Middle frontal gyrus (tissue), 1 donor: Measurements from ENCODE around the gene PSEN2.

ENCODE experiments used
- DNase-seq: peaks from one replicate; pipeline ENCODE4 v3.0.0-alpha.2; 2015; ENCODE audit warnings: low spot score; ENCODE audit errors: extremely low spot score

PSEN2 gene

DNA sequence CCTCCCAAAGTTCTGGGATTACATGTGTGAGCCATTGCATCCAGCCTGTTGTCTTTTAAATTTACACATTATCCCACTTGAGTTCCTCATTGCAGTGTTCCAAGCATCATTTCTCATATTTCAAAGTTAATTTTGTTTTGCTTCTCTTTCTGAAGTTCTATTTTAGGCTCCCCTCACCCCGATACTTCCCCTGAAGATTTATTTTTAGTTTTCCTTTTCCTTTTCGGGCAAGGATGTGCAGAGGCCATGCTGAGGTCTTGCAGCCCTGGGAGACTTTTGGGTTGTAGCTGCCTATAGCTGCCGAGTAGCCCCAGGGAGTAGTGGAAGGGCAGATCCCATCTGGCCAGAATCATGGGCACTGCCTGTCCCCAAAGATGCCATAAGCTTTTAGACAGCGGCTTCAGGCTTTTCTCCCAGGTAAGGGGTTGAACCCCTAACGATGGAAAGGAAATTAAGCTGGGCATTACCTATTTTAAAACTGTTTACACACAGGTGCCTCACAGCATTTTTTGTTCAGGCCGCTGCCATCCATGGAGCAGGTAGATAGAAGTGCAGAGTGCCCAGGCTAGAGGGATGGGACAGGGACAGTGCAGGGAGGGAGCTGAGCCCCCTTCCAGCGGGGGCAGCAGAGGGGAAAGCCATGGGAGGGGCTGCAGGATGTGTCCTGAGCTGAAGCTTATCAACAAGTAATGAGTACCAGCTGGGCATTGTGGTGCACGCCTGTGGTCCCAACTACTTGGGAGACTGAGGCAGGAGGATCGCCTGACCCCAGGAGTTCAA lies 15.9 kb downstream of the PSEN2 start:
- no peak for DNase-seq

DNA sequence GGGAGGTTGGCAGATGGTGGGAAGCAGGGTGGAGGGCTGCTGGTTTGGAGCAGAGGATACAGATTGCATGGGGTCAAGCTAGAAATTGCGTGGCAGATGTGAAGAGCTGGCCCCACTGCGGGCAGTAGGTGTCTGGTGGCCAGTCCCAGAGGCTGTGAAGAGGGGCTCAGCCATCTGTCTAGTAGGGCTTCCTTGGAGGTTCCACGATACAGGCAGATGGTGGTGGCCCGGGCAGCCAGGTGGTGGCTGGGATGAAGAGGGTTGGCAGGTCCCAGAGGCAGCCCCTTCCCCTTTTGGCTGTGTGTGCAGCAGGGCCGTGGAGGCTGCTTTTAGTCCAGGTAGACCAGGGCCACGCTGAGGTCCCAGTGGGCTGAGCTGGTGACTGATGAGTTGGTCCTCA lies 16.6 kb downstream of the PSEN2 start:
- no peak for DNase-seq

DNA sequence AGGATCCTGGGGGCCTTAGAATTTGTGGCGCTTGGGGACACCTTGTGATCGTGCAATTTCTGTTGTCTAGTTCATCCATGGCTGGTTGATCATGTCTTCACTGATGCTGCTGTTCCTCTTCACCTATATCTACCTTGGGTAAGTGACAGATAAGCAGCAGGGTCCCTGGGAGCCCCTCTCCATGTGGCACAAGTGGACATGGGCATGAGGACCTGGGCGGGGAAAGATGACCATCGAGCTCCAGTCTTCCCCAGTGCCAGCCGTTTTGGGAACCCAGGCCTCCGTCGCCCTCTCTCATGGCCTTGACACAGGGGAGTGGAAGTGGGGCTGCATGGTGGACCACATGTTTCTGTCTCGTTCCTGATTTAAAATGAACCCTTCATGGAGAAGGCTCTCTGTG lies 17.6 kb downstream of the PSEN2 start:
- DNase-seq = no peak

DNA sequence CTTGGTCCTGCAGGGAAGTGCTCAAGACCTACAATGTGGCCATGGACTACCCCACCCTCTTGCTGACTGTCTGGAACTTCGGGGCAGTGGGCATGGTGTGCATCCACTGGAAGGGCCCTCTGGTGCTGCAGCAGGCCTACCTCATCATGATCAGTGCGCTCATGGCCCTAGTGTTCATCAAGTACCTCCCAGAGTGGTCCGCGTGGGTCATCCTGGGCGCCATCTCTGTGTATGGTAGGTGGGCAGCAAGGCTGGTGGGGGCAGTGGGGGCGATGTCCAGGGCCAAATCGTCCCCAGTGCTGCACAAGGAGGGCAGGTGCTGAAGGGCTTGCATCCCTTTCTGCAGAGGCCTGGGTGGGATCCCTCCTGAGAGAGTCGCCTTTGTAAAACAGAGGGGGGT lies 18.4 kb downstream of the PSEN2 start:
- DNase-seq = no peak

DNA sequence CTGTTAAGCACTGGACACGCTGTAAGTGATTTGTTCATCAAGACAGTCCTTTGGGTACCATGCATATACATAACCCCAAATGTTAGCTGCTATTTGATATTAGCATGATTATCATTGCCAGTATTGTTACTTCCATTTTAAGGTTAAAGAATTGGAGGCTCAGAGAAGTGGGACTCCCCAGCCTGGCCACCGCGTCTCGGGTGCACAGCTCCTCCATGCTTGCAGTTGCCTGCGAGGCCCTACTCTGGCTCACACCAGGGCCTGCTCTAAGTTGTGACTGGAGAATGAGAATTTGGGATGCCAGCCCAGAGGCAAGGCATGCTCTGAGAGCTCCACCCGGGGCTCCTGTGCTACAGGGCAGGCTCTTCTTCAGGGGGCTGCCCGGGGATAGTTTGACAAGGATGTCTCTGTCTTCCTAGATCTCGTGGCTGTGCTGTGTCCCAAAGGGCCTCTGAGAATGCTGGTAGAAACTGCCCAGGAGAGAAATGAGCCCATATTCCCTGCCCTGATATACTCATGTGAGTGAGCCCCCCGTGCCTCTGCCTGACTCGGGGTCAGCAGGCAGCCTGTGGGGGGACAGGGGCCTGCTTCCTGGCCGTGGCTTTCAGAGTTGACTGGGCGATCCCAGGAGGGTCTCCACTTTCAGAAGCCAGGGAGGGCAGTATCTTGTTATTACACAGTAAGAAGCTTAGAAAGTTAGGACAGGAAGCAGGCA lies 19.4 kb downstream of the PSEN2 start:
- DNase-seq = no peak

DNA sequence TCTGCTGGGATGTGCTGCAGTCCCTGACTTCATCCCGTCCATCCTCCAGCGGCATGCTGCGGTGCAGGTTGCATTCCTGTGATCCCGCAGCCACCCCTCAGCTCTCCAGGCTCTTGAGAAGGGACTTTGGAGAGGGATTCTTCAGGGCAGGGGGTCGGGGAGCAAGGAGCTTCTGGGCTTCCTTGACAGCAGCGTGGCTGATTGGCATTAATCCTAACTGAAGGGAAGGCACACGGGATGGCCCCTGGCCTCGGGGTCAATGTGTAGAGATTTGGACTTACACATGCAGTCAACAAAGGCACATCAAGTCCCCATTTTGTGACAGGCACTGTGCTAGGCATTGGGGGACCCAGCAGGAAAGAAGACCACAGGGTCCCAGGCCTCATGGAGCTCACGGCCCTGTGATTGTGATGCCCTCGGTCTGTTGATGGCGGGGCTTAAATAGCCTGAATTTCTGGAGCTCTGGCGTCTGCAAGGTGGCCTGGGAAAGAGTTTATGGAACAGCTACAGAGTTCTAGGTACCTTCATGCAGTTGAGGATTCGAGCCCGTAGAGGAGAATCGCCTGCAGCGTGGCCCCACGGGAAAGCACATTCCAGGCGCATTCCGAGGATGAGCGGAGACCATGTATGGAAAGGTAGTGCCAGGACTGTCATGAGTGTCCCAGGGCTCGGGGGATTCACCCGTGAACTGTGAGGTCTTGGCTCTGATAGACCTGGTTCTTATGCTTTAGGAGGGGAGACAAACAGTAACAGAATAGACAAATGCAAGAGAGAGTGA lies 20.1 kb downstream of the PSEN2 start:
- no peak for DNase-seq

DNA sequence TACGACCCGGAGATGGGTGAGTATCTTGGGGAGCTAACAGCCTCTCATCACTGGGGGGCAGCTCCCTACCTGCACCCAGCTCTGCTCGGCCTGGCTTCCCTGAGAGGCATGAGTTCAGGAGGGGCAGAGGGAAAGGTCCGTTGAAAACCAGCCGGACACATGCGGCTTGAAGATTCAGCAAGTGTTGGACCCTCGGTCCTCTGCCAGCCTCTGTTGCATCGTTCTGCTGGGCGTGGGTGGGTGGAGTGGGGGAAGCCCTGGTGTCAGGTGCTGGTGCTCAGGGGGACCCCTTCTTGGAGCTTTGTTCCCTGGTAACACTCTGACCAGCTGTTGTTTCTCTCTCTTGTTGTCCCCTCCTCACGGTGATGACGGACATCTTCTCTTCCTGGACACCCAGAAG lies 20.9 kb downstream of the PSEN2 start:
- no peak for DNase-seq

DNA sequence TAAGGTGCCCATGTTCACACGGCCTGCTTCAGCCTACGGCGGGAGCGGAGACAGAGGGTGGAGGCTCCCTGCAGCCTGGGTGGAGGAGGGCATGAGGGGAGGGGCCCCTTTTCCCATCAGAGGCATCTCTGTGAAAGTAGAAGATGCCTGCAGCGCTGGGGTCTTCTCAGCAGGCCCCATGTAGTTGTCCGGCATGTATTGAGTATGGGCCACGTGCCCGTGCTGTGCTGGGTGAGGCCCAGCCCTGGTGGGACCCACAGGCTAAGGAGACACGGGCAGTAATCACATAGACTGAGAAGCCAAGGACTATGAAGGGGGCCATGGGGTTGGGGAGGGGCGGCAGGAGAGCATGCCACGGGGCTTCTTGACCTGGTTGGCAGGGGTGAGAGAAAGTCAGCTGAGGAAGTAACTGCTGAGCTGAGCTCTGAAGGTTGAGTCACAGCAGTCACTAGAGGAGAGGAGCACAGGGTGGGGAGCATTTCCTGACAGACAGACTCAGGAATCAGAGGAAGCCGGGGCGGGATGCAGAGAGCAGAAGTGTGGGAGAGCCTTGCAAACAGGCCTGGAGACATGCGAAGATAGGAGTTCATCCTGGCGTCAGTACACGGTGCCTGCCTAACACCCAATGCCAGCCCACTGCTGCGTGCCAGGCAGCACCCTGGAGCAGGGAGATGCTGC lies 21.6 kb downstream of the PSEN2 start:
- DNase-seq = no peak

DNA sequence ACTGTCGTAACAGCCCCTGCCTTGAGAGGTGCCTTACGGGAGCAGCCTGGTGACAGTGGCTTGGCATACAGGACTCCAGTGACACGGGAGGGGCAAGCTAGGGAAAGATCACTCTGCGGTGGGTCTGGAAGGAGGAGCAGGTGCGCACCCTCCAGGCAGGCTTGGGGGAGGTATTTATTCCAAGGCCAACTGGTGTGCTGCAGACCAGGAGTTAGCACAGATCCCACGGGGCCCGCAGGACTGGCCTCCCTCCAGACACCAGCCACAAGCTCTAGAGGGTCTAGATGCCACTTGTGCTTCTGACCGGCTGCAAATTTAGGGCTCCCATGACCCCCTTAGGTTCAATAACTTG lies 22.1 kb downstream of the PSEN2 start:
- no peak for DNase-seq

DNA sequence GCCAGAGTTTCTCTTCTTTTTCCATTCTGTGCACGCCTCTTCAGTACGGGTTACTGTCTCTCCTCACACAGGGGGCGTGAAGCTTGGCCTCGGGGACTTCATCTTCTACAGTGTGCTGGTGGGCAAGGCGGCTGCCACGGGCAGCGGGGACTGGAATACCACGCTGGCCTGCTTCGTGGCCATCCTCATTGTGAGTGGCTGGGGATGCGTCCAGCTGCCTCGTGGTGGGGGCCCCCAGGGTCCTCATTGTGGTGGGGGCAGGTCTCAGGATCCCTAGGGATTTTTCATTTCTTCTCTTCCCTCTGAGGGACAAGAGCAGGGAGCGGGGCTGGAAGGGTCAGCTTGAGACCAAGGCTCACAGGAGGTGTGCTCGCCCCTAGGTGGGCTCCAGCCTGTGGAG lies 23.5 kb downstream of the PSEN2 start:
- DNase-seq = no peak

DNA sequence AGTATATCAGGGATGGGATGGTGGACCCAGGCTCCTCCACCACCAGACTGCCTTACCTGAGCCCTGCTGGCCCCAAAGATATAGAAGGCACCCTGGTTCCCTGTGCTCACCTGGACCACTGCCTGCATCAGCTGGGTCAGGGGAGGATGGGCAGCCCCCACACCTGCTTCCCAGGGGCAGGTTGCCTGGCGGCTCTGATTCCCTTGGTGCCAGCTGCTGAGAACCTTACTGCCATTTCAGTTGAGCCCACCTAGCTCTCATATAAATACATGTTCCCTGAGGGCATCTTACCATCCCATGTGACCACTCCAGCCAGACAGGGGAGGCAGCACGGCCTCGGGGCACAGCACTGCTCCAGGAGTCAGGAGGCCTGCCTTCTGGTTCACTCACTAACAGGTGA lies 24.4 kb downstream of the PSEN2 start:
- DNase-seq = no peak

DNA sequence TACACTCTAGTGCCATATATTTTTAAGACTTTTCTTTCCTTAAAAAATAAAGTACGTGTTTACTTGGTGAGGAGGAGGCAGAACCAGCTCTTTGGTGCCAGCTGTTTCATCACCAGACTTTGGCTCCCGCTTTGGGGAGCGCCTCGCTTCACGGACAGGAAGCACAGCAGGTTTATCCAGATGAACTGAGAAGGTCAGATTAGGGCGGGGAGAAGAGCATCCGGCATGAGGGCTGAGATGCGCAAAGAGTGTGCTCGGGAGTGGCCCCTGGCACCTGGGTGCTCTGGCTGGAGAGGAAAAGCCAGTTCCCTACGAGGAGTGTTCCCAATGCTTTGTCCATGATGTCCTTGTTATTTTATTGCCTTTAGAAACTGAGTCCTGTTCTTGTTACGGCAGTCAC lies 25.2 kb downstream of the PSEN2 start:
- no peak for DNase-seq

DNA sequence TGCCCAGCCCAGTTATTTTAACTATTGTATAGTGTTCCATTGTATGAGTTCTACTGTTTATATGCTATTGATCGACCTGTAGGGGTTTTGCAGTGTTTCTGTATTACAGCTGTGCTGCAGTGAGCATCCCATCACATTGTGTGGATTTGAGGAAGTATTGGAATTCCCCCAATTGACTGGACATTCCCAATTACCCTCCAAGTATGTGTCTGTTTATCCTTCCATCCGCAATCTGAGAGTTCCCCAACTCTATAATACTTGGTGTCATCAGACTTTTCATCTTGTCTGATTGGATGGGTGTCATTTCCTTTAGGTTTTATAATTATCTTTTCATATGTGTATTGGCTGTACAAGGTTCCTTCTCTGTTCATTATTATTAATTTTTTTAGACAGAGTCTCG lies 27.8 kb downstream of the PSEN2 start:
- no peak for DNase-seq

DNA sequence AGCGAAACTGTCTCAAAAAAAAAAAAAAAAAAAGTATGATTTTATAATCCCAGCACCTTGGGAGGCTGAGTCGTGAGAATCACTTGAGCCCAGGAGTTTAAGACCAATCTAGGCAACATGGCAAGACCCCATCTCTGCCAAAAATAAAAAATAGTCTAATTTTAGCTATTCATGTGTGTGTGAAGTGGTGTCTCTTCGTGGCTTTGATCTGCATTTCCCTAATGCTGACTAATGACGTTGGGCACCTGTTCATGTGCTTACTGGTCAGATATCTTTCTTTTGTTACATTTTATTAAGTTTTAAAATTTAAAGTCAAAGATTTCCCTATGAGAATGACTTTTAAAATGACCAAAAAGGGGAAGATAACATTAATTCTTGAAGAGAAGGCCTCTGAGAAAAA lies 31.0 kb downstream of the PSEN2 start:
- no peak for DNase-seq

DNA sequence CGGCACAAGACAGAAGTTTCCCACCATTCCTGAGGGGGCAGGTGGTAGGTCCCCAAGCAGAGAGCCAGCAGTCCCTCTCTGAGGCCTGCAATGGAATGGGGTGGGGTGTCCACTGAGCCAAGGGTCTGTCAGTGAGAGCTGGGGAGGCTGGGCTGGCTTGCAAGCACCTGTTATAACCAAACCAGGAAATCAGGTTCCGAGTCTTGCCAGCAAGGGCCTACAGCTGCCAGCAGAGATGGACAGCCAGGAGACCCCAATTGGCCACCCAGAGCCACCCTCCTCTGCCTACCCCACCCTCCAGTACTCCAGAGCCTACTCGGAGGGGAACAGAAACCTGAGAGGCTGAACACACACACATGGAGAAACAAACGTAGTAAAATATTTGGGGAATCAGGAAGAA lies 32.2 kb downstream of the PSEN2 start:
- DNase-seq = no peak

DNA sequence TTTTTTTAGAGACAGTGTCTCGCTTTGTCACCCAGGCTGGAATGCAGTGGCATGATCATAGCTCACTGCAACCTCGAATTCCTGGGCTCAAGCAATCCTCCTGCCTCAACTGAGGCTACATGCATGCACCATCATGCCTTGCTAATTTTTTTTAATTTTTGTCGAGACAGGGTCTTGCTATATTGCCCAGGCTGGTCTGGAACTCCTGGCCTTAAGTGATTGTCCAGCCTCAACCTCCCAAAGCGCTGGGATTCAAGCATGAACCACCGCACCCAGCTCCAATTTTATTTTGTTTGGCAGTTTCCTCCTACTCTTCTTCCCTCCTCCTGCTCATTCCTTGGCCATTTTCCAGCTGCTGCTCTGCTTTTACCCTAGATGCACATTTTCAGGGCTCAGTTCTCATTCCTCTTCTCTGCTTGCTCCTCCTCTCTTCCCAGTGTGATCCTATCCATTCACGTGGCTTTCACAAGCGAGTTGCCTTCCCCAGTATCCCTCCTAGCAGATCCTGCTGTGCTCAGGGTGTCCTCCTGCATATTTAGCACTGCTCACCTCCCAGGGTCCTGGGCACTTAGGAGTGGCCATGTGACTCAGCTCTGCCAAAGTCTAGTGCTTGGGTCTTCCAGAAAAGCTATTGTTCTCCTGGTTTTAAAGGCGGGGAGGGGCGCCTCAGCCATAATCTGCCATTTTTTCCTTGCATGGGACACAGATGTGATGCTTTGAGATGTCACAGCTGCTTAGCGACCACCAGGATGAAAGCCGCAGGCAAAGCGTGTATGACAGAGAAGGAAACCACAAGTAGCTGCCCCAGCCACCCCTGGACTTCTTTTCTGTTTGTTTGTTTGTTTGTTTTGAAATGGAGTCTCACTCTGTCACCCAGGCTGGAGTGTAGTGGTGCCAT lies 33.7 kb downstream of the PSEN2 start:
- no peak for DNase-seq

DNA sequence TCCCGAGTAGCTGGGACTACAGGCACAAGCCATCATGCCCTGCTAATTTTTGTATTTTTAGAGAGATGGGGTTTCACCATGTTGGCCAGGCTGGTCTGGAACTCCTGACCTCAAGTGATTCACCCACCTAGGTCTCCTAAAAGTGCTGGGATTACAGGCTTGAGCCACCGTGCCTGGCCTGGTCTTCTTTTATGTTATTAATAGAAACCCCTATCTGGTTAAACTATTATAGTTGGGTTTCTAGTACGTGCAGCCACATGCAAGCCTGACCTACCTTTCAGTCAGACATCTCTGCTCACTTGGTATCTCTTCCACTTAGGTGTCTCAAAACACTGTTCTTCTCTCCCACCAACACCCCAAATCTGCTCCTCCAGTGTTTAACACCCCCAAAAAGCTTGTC lies 34.4 kb downstream of the PSEN2 start:
- DNase-seq = no peak

DNA sequence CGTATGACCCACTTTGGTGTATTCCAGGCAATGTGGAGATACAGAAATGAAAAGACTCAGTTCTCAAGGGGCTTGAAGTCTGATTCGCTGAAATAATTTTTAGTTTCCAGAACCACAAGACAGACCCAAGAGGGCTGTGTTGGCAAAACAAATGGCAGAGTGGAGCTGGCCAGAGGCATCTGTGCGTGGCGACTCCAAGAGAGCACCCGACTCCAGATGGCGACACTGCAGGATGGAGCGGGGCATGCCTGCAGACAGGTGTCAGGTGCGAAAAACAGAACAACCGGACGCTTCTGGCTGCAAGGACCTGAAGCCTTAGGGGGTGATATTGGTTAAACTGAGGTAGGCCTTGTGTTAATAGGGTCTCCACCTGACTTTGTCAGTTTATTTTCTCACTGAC lies 38.0 kb downstream of the PSEN2 start:
- DNase-seq = no peak

DNA sequence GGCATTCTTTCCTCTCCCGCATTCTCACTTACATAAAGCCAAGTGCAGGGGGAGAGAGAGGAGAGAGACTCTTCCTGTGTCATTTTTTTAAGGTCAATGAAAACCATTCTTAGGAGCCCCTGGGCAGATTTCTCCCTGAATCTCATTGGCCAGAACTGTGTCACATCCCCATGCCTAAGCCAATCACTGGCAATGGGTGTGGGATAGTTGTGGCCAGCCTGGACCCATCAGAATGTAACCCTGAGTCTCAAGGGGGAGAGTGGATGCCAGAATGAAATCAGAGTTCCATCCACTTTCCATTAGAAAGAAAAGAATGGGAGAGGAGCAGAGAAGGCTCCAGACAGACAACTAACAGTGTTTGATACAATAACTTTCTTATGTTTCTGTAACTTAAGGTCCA lies 38.5 kb downstream of the PSEN2 start:
- DNase-seq = no peak

DNA sequence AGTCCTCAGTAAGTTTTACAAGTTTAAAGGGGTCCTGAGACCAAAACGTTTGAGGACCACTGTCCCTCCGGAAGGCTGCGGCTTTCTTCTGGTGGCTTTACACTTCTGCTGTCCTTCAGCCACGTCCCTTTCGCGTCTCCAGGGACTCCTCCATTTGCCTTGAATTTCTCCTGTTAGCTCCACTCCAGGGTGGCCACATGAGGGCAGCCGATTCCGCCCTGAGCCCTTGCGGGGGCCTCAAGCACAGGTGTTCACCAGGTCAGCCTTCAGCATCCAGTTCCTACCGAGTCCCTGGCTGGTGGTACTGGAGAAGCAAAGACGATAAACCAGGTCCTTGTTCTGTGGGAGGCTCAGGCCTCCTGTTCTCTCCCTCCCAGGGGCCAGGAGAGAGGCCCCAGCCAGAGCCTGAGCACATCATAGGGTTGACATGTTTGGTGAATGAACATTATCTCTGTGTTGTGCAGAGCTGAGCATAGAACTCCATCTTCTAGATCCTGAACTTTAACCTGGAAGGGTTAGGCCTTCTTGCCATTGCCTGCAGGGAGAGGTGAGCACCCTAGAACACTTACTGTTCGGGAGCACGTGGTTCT lies 42.3 kb downstream of the PSEN2 start:
- DNase-seq = no peak

DNA sequence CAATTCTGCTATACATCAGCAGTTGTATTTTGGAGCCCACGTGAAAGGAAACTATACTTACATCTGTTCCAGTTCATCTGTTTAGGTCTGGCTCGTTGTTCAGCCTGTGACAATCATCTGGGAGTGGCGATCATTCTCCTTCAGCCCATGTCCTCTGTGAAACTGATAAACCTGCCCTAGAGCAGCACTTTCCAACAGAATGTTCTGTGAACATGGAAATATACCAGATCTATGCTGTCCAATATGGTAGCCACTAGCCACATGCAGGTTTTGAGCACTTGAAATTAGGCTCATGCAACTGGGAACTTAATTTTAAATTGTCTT lies 45.2 kb downstream of the PSEN2 start:
- no peak for DNase-seq
